C4-2B (cell line): ENCODE results near the gene ZFP36L1.

Experiments
- CTCF ChIP-seq: fragments of 450-650 bp; conservative IDR thresholded peaks from 2 replicates; pipeline ENCODE4 v1.5.1; 2017; ENCODE audit warnings: mild to moderate bottlenecking
- ZFX ChIP-seq: fragments of 450-650 bp; IDR thresholded peaks from 2 replicates; pipeline ENCODE4 v1.6.1; 2017

- TF ChIP-seq CTCF (no peak), ZFX (no peak)
These were observed 3.7 kb downstream of the ZFP36L1 start for GRCh38 chr14:68788996-68789820.
